Measurements from ENCODE around the gene AFF1.

AFF1 gene

DNA sequence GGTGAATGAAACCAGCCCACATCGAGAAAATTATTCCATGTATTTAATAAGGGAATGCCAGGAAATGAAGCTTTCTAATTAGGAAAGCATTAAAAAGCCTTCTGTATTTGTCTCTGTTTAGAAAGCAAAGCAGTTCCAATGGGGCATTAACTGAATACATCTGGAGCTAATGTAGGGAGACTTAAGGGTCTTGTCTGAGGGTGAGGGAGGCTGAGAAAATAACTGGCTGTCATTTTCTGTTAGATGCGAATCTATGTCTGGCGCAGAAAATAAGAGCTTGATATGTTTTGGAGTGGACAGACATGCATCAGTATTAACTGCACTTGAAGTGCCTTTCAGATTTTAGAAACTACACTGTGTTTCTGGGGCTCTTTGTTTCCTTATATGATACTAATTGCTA lies 174.3 kb downstream of the AFF1 start:
- TF ChIP-seq CTCF (IDR thresholded peaks at IDR 0.05; ENCODE audit: control insufficient read depth, insufficient read depth, low read depth, low read length, missing control alignments), result no peak
- DNase-seq (ENCODE audit: low read depth), result no peak
- no peak overlapping the region for H3K4me3 ChIP-seq (ENCODE audit: control insufficient read depth, low read depth, low read length)

DNA sequence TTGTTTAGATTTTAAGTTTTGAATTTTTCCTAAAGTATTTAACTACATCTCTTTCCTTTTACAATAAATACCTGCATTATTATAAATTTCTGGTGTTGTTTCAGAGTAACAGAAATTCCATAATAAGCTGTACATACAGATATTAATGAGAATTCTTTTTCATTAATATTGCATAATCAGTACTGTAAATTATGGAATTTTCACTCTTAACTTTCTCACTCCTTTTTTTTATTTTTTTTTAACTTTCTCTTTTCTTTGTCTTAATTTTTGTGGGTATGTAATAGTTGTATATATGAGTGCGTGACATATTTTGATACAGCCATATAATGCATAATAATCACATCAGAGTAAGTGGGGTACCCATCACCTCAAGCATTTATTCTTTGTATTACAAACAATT lies 175.1 kb downstream of the AFF1 start:
- TF ChIP-seq CTCF (IDR thresholded peaks at IDR 0.05; ENCODE audit: control insufficient read depth, insufficient read depth, low read depth, low read length, missing control alignments), result no peak
- no peak for DNase-seq (ENCODE audit: low read depth)
- H3K4me3 ChIP-seq (ENCODE audit: control insufficient read depth, low read depth, low read length), result no peak overlapping the region

GRCh38 chr4:87112063-87112462 lies 177.3 kb downstream of the AFF1 start:
- no peak for TF ChIP-seq CTCF (IDR thresholded peaks at IDR 0.05; ENCODE audit: control insufficient read depth, insufficient read depth, low read depth, low read length, missing control alignments)
- no peak for DNase-seq (ENCODE audit: low read depth)
- H3K4me3 ChIP-seq (ENCODE audit: control insufficient read depth, low read depth, low read length), result no peak overlapping the region

GRCh38 chr4:87114245-87115062 lies 179.6 kb downstream of the AFF1 start:
- no peak overlapping the region for H3K4me3 ChIP-seq (ENCODE audit: control insufficient read depth, low read depth, low read length)
- no peak for DNase-seq (ENCODE audit: low read depth)
- no peak for TF ChIP-seq CTCF (IDR thresholded peaks at IDR 0.05; ENCODE audit: control insufficient read depth, insufficient read depth, low read depth, low read length, missing control alignments)

DNA sequence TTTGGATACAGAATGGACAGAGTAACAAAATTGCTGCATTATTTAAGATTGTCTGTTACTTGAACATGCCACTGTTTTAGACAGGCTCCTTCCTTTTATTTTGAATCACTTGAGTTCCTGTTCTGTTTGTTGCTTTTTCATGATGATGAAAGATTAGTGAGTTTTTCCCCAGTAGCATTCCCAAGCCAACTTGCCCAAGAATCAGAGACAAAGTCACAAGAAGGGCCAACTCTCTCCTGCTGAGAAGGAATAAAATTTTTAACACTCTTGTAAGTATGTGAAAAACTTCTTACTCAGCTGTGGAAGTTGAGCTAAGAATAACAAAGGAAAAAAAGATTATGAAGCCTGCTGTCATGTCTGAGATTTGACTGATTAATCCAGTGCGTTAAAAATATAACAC lies 181.4 kb downstream of the AFF1 start:
- no peak for TF ChIP-seq CTCF (IDR thresholded peaks at IDR 0.05; ENCODE audit: control insufficient read depth, insufficient read depth, low read depth, low read length, missing control alignments)
- H3K4me3 ChIP-seq (ENCODE audit: control insufficient read depth, low read depth, low read length), result no peak overlapping the region
- no peak for DNase-seq (ENCODE audit: low read depth)

DNA sequence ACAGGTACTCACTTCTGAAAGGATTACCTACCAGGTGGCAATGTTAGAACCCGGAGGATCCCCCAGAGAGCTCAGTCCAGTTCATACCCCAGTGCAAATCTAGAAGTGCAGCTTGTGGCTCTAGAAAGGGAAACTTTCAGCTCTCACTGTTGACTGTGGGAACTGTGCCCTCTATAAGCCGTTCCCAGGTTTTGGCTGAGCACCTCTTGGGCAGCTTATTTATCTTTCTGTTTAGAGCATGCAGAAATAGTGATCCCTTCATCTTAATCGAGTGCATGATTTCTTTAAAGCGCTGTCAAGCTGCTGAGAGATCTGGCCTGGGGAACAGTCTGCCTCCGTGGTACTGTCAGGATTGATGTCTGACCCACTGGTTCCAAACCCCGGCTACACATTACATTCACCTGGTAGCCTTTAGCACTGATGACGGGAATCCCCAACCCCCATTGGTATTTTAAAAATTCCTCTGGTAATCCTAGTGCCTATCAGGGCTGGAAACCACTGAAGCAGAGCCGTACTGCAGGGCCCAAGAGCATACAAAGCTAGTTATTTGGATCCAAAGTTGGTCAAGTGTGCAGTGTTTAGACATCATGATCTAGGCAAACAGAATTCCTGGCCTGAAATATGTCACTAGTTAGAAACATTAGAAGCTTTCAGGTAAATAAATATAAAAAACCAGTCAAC lies 182.4 kb downstream of the AFF1 start:
- DNase-seq (ENCODE audit: low read depth), result no peak
- no peak overlapping the region for H3K4me3 ChIP-seq (ENCODE audit: control insufficient read depth, low read depth, low read length)
- TF ChIP-seq CTCF (IDR thresholded peaks at IDR 0.05; ENCODE audit: control insufficient read depth, insufficient read depth, low read depth, low read length, missing control alignments), result no peak

Measured in AG09309 (cell line).